SK-N-SH (cell line): ENCODE measurements around the gene DCST1. TPM values are rescaled to one million over a fixed set of nuclear protein-coding genes. Genes with fewer than 3 reads are reported as not detected.

Experiments used
- CTCF ChIA-PET: fragments of 300-600, 350-600 bp; formaldehyde crosslinking; extraction: SDS; loops from one replicate; lab custom pipeline; 2021; lab: Yijun Ruan, JAX
- POLR2A ChIA-PET: fragments of 350-600 bp; sonication (Branson Sonifier 250); formaldehyde crosslinking; extraction: SDS; loops from one replicate; lab custom pipeline; 2020; ENCODE audit warnings: antibody characterized with exemption, inconsistent platforms; lab: Yijun Ruan, JAX
- DNase-seq: peaks from one replicate; pipeline ENCODE4 v3.0.0; 2012
- H2AFZ ChIP-seq: fragments of 200-600 bp; sonication (generic); 2 replicates; pipeline ENCODE4 v1.8.1; 2016; ENCODE audit warnings: antibody characterized with exemption, mild to moderate bottlenecking, low read depth
- H3F3A ChIP-seq: fragments of 200-600 bp; sonication (generic); replicated peaks from 2 replicates; pipeline ENCODE3; 2016; ENCODE audit warnings: antibody characterized with exemption, mild to moderate bottlenecking; ENCODE audit not compliant: insufficient read depth
- H3K27ac ChIP-seq, 2 experiments: fragments of 200-500 bp in 1 of 2; fragments of 200-600 bp in 1 of 2; sonication (Bioruptor generic) in 1 of 2; sonication (generic), shearing (Covaris generic) in 1 of 2; 2 replicates each; pipeline versions ENCODE4 v1.5.1 to v1.6.1; 2014 to 2016; ENCODE audit warnings: low read depth in 2 of 2, inconsistent platforms in 1 of 2, low read length in 1 of 2, mild to moderate bottlenecking in 1 of 2, mixed read lengths in 1 of 2
- H3K27me3 ChIP-seq: fragments of 200-600 bp; sonication (generic), shearing (Covaris generic); 2 replicates; pipeline ENCODE4 v1.6.1; 2016; ENCODE audit warnings: mixed run types; ENCODE audit not compliant: insufficient read depth
- H3K36me3 ChIP-seq, 2 experiments: fragments of 200-500 bp in 1 of 2; fragments of 200-600 bp in 1 of 2; sonication (Bioruptor generic) in 1 of 2; sonication (generic) in 1 of 2; replicated peaks in 1 of 2; 2 replicates each; pipeline versions ENCODE3 to v1.5.1; 2014 to 2016; ENCODE audit warnings: low read length in 1 of 2, mild to moderate bottlenecking in 1 of 2; ENCODE audit not compliant: insufficient read depth in 2 of 2, control insufficient read depth in 1 of 2
- H3K4me1 ChIP-seq, 2 experiments: fragments of 200-500 bp in 1 of 2; fragments of 200-600 bp in 1 of 2; sonication (Bioruptor generic) in 1 of 2; sonication (generic), shearing (Covaris generic) in 1 of 2; 2 replicates each; pipeline versions ENCODE4 v1.5.1 to v1.6.1; 2014 to 2016; ENCODE audit warnings: low read depth in 1 of 2, low read length in 1 of 2, mixed run types in 1 of 2; ENCODE audit not compliant: insufficient read depth in 2 of 2, control insufficient read depth in 1 of 2
- H3K4me2 ChIP-seq: fragments of 200-600 bp; sonication (generic), shearing (Covaris generic); 2 replicates; pipeline ENCODE4 v1.6.1; 2017; ENCODE audit warnings: mixed run types
- H3K4me3 ChIP-seq, 2 experiments: fragments of 200-500 bp in 1 of 2; fragments of 200-600 bp in 1 of 2; sonication (Bioruptor generic) in 1 of 2; sonication (generic), shearing (Covaris generic) in 1 of 2; 2 replicates each; pipeline versions ENCODE4 v1.5.1 to v1.8.1; 2014 to 2016; ENCODE audit warnings: low read depth in 2 of 2, inconsistent platforms in 1 of 2, low read length in 1 of 2, mild to moderate bottlenecking in 1 of 2, mixed read lengths in 1 of 2, moderate library complexity in 1 of 2
- H3K79me2 ChIP-seq: fragments of 200-600 bp; sonication (generic); 2 replicates; pipeline ENCODE4 v1.8.1; 2017; ENCODE audit warnings: mild to moderate bottlenecking; ENCODE audit not compliant: insufficient read depth
- H3K9ac ChIP-seq: fragments of 200-600 bp; sonication (generic); 2 replicates; pipeline ENCODE4 v1.6.1; 2017; ENCODE audit warnings: mixed run types
- H3K9me2 ChIP-seq: fragments of 200-600 bp; sonication (generic); 2 replicates; pipeline ENCODE4 v1.6.1; 2017; ENCODE audit warnings: mixed run types
- H3K9me3 ChIP-seq: fragments of 200-600 bp; sonication (generic); 2 replicates; pipeline ENCODE4 v1.6.1; 2017; ENCODE audit warnings: mixed run types, mild to moderate bottlenecking, moderate library complexity
- H4K20me1 ChIP-seq: fragments of 200-600 bp; sonication (generic); 2 replicates; pipeline ENCODE4 v1.6.1; 2017; ENCODE audit warnings: mild to moderate bottlenecking, mixed run types; ENCODE audit not compliant: insufficient read depth
- EZH2phosphoT487 ChIP-seq: fragments of 200-600 bp; sonication (generic); IDR thresholded peaks from 2 replicates; pipeline ENCODE4 v1.6.1; 2017; ENCODE audit warnings: low read depth, mixed run types, mild to moderate bottlenecking, antibody characterized with exemption, moderate library complexity, borderline replicate concordance
- FOSL2 ChIP-seq: IDR thresholded peaks from 2 replicates; pipeline ENCODE4 v1.4.0; 2012; ENCODE audit warnings: low read depth, mild to moderate bottlenecking, moderate library complexity, borderline replicate concordance
- FOXJ3 ChIP-seq: sonication (generic); formaldehyde crosslinking; IDR thresholded peaks from 2 replicates; pipeline ENCODE4 v1.5.1; 2020; ENCODE audit warnings: mild to moderate bottlenecking, missing genetic modification reagents
- FOXM1 ChIP-seq: IDR thresholded peaks from 2 replicates; pipeline ENCODE4 v1.4.0; 2012; ENCODE audit warnings: low read depth, mild to moderate bottlenecking
- GABPA ChIP-seq: IDR thresholded peaks from 2 replicates; pipeline ENCODE4 v1.4.0; 2012; ENCODE audit warnings: low read depth, mild to moderate bottlenecking
- NFIC ChIP-seq: IDR thresholded peaks from 2 replicates; pipeline ENCODE4 v1.4.0; 2012; ENCODE audit warnings: borderline replicate concordance
- NRF1 ChIP-seq: IDR thresholded peaks from 2 replicates; pipeline ENCODE4 v1.6.1; 2012; ENCODE audit warnings: low read depth, mild to moderate bottlenecking, low read length
- RFX5 ChIP-seq: IDR thresholded peaks from 2 replicates; pipeline ENCODE4 v1.6.1; 2012; ENCODE audit warnings: mild to moderate bottlenecking, improper control_type of control experiment, low read length
- SMC3 ChIP-seq: IDR thresholded peaks from 2 replicates; pipeline ENCODE4 v1.6.1; 2012; ENCODE audit warnings: low read depth, low read length, improper control_type of control experiment
- TCF12 ChIP-seq: IDR thresholded peaks from 2 replicates; pipeline ENCODE4 v1.4.0; 2012
- TEAD4 ChIP-seq: IDR thresholded peaks from 2 replicates; pipeline ENCODE4 v1.4.0; 2012; ENCODE audit warnings: mild to moderate bottlenecking, borderline replicate concordance; ENCODE audit not compliant: insufficient read depth
- WGBS: methylation state at CpG from one replicate; pipeline ENCODE4 v1.1.6; 2017; ENCODE audit warnings: low lambda C conversion rate; 5-methylcytosine and 5-hydroxymethylcytosine counted together
- polyA plus RNA-seq, 3 experiments: library from polyadenylated mRNA; depleted of rRNA; stranded (reverse); fragments of >200 nt; gene quantifications; 2 replicates each; pipeline ENCODE4 v1.2.3, GENCODE V29; 2012
- TF ChIP-seq, protein P1 (sequence below): IDR thresholded peaks from 2 replicates; pipeline ENCODE4; 2012
- TF ChIP-seq, protein P2 (sequence below): fragments of 150-350 bp; IDR thresholded peaks from 2 replicates; pipeline ENCODE4 v1.6.1; 2016; ENCODE audit warnings: mild to moderate bottlenecking, low read depth, low read length
- TF ChIP-seq, protein P3 (sequence below): IDR thresholded peaks from 2 replicates; pipeline ENCODE4 v1.4.0; 2012; ENCODE audit warnings: low read depth, borderline replicate concordance
- TF ChIP-seq, protein P4 (sequence below): IDR thresholded peaks from 2 replicates; pipeline ENCODE4 v1.4.0; 2012; ENCODE audit warnings: low read depth
- TF ChIP-seq, protein P5 (sequence below): IDR thresholded peaks from 2 replicates; pipeline ENCODE4 v1.6.1; 2012; ENCODE audit warnings: mild to moderate bottlenecking, low read depth, low read length, moderate library complexity

Gene DCST1
- polyA plus RNA-seq, 1 of the 3 experiments (the other 2 are of a cell fraction), result not detected

DNA sequence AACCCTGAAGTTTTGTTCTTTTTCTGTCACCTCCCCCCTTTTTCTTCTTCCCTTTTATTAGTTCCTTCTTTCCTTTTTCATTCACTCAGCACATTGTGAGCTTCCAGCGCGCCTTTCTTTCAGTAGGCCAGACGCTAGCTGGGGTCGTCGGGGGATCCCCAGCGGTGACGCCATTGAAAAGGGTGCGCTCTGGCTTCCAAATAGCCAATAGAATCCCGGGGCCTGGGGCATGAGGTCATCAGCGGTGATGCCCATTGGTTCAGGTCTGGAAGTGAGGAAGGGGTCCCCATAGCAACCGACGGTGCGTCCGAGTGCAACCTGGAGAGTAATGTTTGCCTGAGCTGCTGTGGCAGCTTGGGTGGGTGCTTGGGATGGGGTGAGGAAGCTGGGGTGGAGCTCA lies 38.1 kb downstream of the DCST1 start:
- 93% methylated on average over 14 of the region's 14 CpGs for WGBS
- no peak overlapping the region for H3K9ac ChIP-seq
- H3K79me2 ChIP-seq, result no peaks in the 10 kb centered on the region
- no peak overlapping the region for H2AFZ ChIP-seq
- peaks cover 0 to 11% of the 10 kb centered on the region in 2 experiments for H3K36me3 ChIP-seq
- TF ChIP-seq, protein P1, sequence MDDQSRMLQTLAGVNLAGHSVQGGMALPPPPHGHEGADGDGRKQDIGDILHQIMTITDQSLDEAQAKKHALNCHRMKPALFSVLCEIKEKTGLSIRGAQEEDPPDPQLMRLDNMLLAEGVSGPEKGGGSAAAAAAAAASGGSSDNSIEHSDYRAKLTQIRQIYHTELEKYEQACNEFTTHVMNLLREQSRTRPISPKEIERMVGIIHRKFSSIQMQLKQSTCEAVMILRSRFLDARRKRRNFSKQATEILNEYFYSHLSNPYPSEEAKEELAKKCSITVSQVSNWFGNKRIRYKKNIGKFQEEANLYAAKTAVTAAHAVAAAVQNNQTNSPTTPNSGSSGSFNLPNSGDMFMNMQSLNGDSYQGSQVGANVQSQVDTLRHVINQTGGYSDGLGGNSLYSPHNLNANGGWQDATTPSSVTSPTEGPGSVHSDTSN, result no peak
- TF ChIP-seq RFX5 (no peak), TCF12 (no peak)
- POLR2A ChIA-PET, result interaction anchor here (1.1 kb wide), 1 partner anchor 9 kb away, joined by 4 read pairs; no protein-coding TSS in a partner anchor
- H3K4me2 ChIP-seq, result no peak overlapping the region
- H3K4me3 ChIP-seq, result no peak overlapping the region
- no peaks in the 10 kb centered on the region for H3K9me2 ChIP-seq
- peak; percentile 44 for DNase-seq
- peaks cover 0 to 21% of the 10 kb centered on the region in 2 experiments; a peak in 1 of 4 replicates for H3K4me1 ChIP-seq
- peaks cover 3% of the 10 kb centered on the region for H3F3A ChIP-seq
- H3K9me3 ChIP-seq, result no peaks in the 10 kb centered on the region
- H4K20me1 ChIP-seq, result no peaks in the 10 kb centered on the region
- no peak overlapping the region for H3K27ac ChIP-seq
- CTCF ChIA-PET, result interaction anchor here (0.7 to 29.9 kb wide), 10 partner anchors 11 to 101 kb away, joined by 3 to 573 read pairs (median 5); partner anchors contain the start of genes ADAM15, DCST1, DCST2 and KRTCAP2
- no peaks in the 10 kb centered on the region for H3K27me3 ChIP-seq

DNA sequence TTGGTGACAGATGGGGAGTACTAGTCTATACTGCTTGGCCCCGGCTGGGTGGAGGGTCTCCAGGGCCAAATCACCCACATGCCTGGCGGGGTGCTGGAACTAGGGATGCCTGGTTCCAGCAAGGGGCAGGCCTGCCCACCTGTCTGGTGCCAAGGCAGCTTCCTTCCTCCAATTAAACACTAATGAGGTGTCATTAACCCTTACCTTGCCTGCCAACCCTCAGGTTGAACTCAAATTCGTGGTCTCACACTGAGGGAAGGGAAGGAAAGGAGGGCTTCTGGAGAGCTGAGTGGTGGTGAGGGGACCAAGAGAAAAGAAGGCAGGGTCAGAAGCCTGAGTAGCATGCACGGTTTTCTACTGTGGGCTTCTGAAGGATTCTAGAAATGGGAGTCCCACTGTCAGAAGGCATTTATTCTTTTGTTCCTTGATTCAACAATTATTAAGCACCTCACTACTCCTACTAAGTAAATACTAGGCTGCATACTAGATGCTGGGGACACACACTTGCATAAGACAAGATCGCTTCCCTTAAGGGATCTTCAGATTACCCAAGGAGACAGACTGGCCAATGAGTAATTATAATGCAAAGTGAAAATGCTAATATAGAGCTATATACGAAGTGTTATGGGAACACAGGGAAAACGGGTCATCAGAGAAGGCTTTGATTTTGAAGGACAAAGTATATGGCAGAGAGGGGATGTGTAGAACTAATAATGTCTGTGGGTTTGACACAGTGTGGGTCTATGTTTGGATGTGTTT lies 39.1 kb downstream of the DCST1 start:
- H3K4me1 ChIP-seq, result peaks cover 0 to 21% of the 10 kb centered on the region in 2 experiments; a peak in 1 of 4 replicates
- H3F3A ChIP-seq, result peaks cover 8% of the 10 kb centered on the region
- no peak overlapping the region for H3K4me3 ChIP-seq
- H3K4me2 ChIP-seq, result no peak overlapping the region
- no peak overlapping the region for H3K27ac ChIP-seq
- no peaks in the 10 kb centered on the region for H4K20me1 ChIP-seq
- no peaks in the 10 kb centered on the region for H3K79me2 ChIP-seq
- no peak overlapping the region for H3K9ac ChIP-seq
- WGBS, result 75% methylated on average over 7 of the region's 7 CpGs
- no peaks in the 10 kb centered on the region for H3K27me3 ChIP-seq
- H3K9me3 ChIP-seq, result no peaks in the 10 kb centered on the region
- POLR2A ChIA-PET, result interaction anchor here (1.1 kb wide), 1 partner anchor 10 kb away, joined by 4 read pairs; no protein-coding TSS in a partner anchor
- H3K36me3 ChIP-seq, result peaks cover 0 to 9% of the 10 kb centered on the region in 2 experiments
- H3K9me2 ChIP-seq, result no peaks in the 10 kb centered on the region
- CTCF ChIA-PET, result interaction anchor here (0.6 to 29.9 kb wide), 7 partner anchors 12 to 73 kb away, joined by 3 to 573 read pairs (median 5); partner anchors contain the start of genes ADAM15, DCST1 and DCST2
- no peak for TF ChIP-seq NFIC
- no peak for TF ChIP-seq FOSL2
- TF ChIP-seq NRF1, result no peak
- TF ChIP-seq RFX5, result no peak
- TF ChIP-seq, protein P2, sequence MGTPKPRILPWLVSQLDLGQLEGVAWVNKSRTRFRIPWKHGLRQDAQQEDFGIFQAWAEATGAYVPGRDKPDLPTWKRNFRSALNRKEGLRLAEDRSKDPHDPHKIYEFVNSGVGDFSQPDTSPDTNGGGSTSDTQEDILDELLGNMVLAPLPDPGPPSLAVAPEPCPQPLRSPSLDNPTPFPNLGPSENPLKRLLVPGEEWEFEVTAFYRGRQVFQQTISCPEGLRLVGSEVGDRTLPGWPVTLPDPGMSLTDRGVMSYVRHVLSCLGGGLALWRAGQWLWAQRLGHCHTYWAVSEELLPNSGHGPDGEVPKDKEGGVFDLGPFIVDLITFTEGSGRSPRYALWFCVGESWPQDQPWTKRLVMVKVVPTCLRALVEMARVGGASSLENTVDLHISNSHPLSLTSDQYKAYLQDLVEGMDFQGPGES, result no peak
- no peak for TF ChIP-seq FOXJ3 (CRISPR knock-in tag)
- no peak for TF ChIP-seq TEAD4
- TF ChIP-seq, protein P3, sequence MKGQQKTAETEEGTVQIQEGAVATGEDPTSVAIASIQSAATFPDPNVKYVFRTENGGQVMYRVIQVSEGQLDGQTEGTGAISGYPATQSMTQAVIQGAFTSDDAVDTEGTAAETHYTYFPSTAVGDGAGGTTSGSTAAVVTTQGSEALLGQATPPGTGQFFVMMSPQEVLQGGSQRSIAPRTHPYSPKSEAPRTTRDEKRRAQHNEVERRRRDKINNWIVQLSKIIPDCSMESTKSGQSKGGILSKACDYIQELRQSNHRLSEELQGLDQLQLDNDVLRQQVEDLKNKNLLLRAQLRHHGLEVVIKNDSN, result no peak
- no peak for TF ChIP-seq SMC3
- no peak for TF ChIP-seq GABPA
- no peak for TF ChIP-seq FOXM1
- TF ChIP-seq, protein P4, sequence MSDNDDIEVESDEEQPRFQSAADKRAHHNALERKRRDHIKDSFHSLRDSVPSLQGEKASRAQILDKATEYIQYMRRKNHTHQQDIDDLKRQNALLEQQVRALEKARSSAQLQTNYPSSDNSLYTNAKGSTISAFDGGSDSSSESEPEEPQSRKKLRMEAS, result no peak
- TF ChIP-seq EZH2phosphoT487, result no peak
- TF ChIP-seq, protein P5, sequence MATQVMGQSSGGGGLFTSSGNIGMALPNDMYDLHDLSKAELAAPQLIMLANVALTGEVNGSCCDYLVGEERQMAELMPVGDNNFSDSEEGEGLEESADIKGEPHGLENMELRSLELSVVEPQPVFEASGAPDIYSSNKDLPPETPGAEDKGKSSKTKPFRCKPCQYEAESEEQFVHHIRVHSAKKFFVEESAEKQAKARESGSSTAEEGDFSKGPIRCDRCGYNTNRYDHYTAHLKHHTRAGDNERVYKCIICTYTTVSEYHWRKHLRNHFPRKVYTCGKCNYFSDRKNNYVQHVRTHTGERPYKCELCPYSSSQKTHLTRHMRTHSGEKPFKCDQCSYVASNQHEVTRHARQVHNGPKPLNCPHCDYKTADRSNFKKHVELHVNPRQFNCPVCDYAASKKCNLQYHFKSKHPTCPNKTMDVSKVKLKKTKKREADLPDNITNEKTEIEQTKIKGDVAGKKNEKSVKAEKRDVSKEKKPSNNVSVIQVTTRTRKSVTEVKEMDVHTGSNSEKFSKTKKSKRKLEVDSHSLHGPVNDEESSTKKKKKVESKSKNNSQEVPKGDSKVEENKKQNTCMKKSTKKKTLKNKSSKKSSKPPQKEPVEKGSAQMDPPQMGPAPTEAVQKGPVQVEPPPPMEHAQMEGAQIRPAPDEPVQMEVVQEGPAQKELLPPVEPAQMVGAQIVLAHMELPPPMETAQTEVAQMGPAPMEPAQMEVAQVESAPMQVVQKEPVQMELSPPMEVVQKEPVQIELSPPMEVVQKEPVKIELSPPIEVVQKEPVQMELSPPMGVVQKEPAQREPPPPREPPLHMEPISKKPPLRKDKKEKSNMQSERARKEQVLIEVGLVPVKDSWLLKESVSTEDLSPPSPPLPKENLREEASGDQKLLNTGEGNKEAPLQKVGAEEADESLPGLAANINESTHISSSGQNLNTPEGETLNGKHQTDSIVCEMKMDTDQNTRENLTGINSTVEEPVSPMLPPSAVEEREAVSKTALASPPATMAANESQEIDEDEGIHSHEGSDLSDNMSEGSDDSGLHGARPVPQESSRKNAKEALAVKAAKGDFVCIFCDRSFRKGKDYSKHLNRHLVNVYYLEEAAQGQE, result no peak
- no peak overlapping the region for H2AFZ ChIP-seq
- no peak for DNase-seq
